IMR-90 (cell line): ENCODE data around the gene NTM. TPM values are rescaled to one million over a fixed set of nuclear protein-coding genes. Genes with fewer than 3 reads are reported as not detected.
A peak's percentile ranks its signal among the peaks of the same experiment; 100 is the strongest.

Experiments
- ATAC-seq: fragments of 200-7000 bp; cut with Tn5 transposase; 2 replicates; pipeline ENCODE4 v1.9.1; 2020; ENCODE audit warnings: low read depth, mild to moderate bottlenecking, moderate library complexity
- BruUV-seq: library from RNA; stranded (reverse); fragments of 400-500 nt; replicated peaks from 2 replicates; lab custom pipeline; 2021; lab: Mats Ljungman, UMichigan
- CTCF ChIA-PET: fragments of 300-600 bp; formaldehyde crosslinking; extraction: SDS; loops from one replicate; lab custom pipeline; 2021; ENCODE audit warnings: antibody characterized with exemption; lab: Yijun Ruan, JAX
- POLR2A ChIA-PET: fragments of 300-600 bp; sonication (Branson Sonifier 250); formaldehyde crosslinking; loops from one replicate; lab custom pipeline; 2022; ENCODE audit warnings: antibody characterized with exemption; ENCODE audit not compliant: unreplicated experiment; lab: Charles Lee
- DNase-seq: peaks from one replicate; pipeline ENCODE4 v3.0.0; 2013
- H2AFZ ChIP-seq: replicated peaks from 2 replicates; pipeline ENCODE3; 2013; ENCODE audit warnings: low read length, mild to moderate bottlenecking; ENCODE audit not compliant: poor library complexity
- H2AK5ac ChIP-seq: 2 replicates; pipeline ENCODE4 v1.6.1; 2013; ENCODE audit warnings: low read depth, low read length, inconsistent platforms
- H2AK9ac ChIP-seq: replicated peaks from 2 replicates; pipeline ENCODE3; 2013; ENCODE audit warnings: mild to moderate bottlenecking, low read depth, low read length, moderate library complexity; ENCODE audit not compliant: poor library complexity
- H2BK120ac ChIP-seq: 2 replicates; pipeline ENCODE4 v1.6.1; 2013; ENCODE audit warnings: low read depth, low read length, inconsistent platforms
- H2BK15ac ChIP-seq: 3 replicates; pipeline ENCODE4 v1.6.1; 2013; ENCODE audit warnings: low read depth, low read length, inconsistent platforms
- H2BK20ac ChIP-seq: 2 replicates; pipeline ENCODE4 v1.6.1; 2013; ENCODE audit warnings: low read depth, mild to moderate bottlenecking, inconsistent platforms, low read length, moderate library complexity
- H2BK5ac ChIP-seq: 2 replicates; pipeline ENCODE4 v1.6.1; 2013; ENCODE audit warnings: mild to moderate bottlenecking, low read depth, low read length, inconsistent platforms; ENCODE audit not compliant: poor library complexity, severe bottlenecking
- H3K14ac ChIP-seq: replicated peaks from 2 replicates; pipeline ENCODE4 v1.6.1; 2013; ENCODE audit warnings: low read depth, low read length, inconsistent platforms
- H3K18ac ChIP-seq: 2 replicates; pipeline ENCODE4 v1.6.1; 2013; ENCODE audit warnings: low read depth, low read length, control low read depth
- H3K23ac ChIP-seq: 2 replicates; pipeline ENCODE4 v1.6.1; 2013; ENCODE audit warnings: low read depth, low read length, inconsistent platforms
- H3K27ac ChIP-seq: 2 replicates; pipeline ENCODE4 v1.5.1; 2013; ENCODE audit warnings: mild to moderate bottlenecking, control low read depth, low read length; ENCODE audit not compliant: insufficient read depth
- H3K27me3 ChIP-seq: 2 replicates; pipeline ENCODE4 v1.6.1; 2013; ENCODE audit warnings: low read length; ENCODE audit not compliant: control insufficient read depth, insufficient read depth
- H3K36me3 ChIP-seq: 2 replicates; pipeline ENCODE4 v1.6.1; 2013; ENCODE audit warnings: low read length, mixed read lengths; ENCODE audit not compliant: control insufficient read depth, insufficient read depth
- H3K4ac ChIP-seq: 2 replicates; pipeline ENCODE4 v1.6.1; 2013; ENCODE audit warnings: low read depth, low read length, inconsistent platforms
- H3K4me1 ChIP-seq: 2 replicates; pipeline ENCODE4 v1.6.1; 2013; ENCODE audit warnings: low read length, mixed read lengths; ENCODE audit not compliant: control insufficient read depth, insufficient read depth
- H3K4me2 ChIP-seq: 2 replicates; pipeline ENCODE4 v1.6.1; 2013; ENCODE audit warnings: low read depth, mild to moderate bottlenecking, control low read depth, low read length, moderate library complexity
- H3K4me3 ChIP-seq: 2 replicates; pipeline ENCODE4 v1.5.1; 2013; ENCODE audit warnings: low read depth, mild to moderate bottlenecking, control low read depth, low read length, moderate library complexity; ENCODE audit not compliant: insufficient read depth
- H3K56ac ChIP-seq: 2 replicates; pipeline ENCODE4 v1.6.1; 2013; ENCODE audit warnings: low read length, inconsistent platforms; ENCODE audit not compliant: insufficient read depth; ENCODE audit errors: extremely low read depth
- H3K79me1 ChIP-seq, 2 experiments: 2 replicates each; pipeline ENCODE4 v1.6.1; 2013; ENCODE audit warnings: low read length in 2 of 2, inconsistent platforms in 1 of 2, low read depth in 1 of 2
- H3K9ac ChIP-seq: 2 replicates; pipeline ENCODE4 v1.6.1; 2013; ENCODE audit warnings: low read depth, low read length, control low read depth
- H3K9me1 ChIP-seq: 2 replicates; pipeline ENCODE4 v1.6.1; 2013; ENCODE audit warnings: low read length, inconsistent platforms; ENCODE audit not compliant: insufficient read depth
- H3K9me3 ChIP-seq: 2 replicates; pipeline ENCODE4 v1.6.1; 2013; ENCODE audit warnings: low read length; ENCODE audit not compliant: control insufficient read depth, insufficient read depth
- H4K20me1 ChIP-seq: 2 replicates; pipeline ENCODE4 v1.6.1; 2013; ENCODE audit warnings: low read length, inconsistent platforms; ENCODE audit not compliant: insufficient read depth
- H4K5ac ChIP-seq: 2 replicates; pipeline ENCODE4 v1.6.1; 2013; ENCODE audit warnings: mild to moderate bottlenecking, low read depth, low read length, control low read depth
- H4K8ac ChIP-seq, 2 experiments: 2 replicates each; pipeline ENCODE4 v1.6.1; 2013; ENCODE audit warnings: low read depth in 2 of 2, low read length in 2 of 2, control low read depth in 1 of 2, inconsistent platforms in 1 of 2
- H4K91ac ChIP-seq: 2 replicates; pipeline ENCODE4 v1.6.1; 2013; ENCODE audit warnings: low read depth, low read length, inconsistent platforms; ENCODE audit not compliant: insufficient read depth
- BHLHE40 ChIP-seq: fragments of 150-350 bp; IDR thresholded peaks from 2 replicates; pipeline ENCODE4 v1.6.1; 2016; ENCODE audit warnings: mild to moderate bottlenecking, low read depth, low read length
- CHD1 ChIP-seq: IDR thresholded peaks from 2 replicates; pipeline ENCODE4 v1.6.1; 2012; ENCODE audit warnings: low read depth, low read length, improper control_type of control experiment
- FOS ChIP-seq: fragments of 150-350 bp; IDR thresholded peaks from 2 replicates; pipeline ENCODE4 v1.6.1; 2016; ENCODE audit warnings: low read depth, low read length
- MXI1 ChIP-seq: IDR thresholded peaks from 2 replicates; pipeline ENCODE4 v1.6.1; 2012; ENCODE audit warnings: low read depth, mild to moderate bottlenecking, low read length, moderate library complexity, borderline replicate concordance
- WGBS, 2 experiments: methylation state at CpG; one replicate each; pipeline versions ENCODE4 v1.1.5 to v1.1.7; 2013; ENCODE audit warnings: missing lambda C conversion rate in 2 of 2; ENCODE audit not compliant: insufficient read length in 1 of 2; ENCODE audit errors: extremely low coverage in 2 of 2; 5-methylcytosine and 5-hydroxymethylcytosine counted together
- dilution Hi-C: fragments of 300-500 bp; cut with HindIII; formaldehyde crosslinking; loops from one replicate; pipeline ENCODE4 v1.14.3; 2018; ENCODE audit warnings: low sequenced_read_pairs; ENCODE audit not compliant: unreplicated experiment
- in situ Hi-C: fragments of 300-500 bp; cut with MboI; formaldehyde crosslinking; loops from 3 replicates; pipeline ENCODE4 v1.14.3; 2019; ENCODE audit warnings: low sequenced_read_pairs, inconsistent platforms, mixed read lengths
- intact Hi-C: fragments of 100-400 bp; cut with micrococcal nuclease; formaldehyde crosslinking; loops from 2 replicates; pipeline ENCODE4 v1.10.0; 2022
- polyA plus RNA-seq, 3 experiments: library from polyadenylated mRNA; depleted of rRNA; stranded (reverse); fragments of >200 nt; gene quantifications; 2 replicates each; pipeline ENCODE4 v1.2.3, GENCODE V29; 2012; ENCODE audit warnings: low replicate concordance in 1 of 3
- total RNA-seq: library from RNA; depleted of rRNA; stranded (reverse); fragments of >200 nt; gene quantifications from 2 replicates; pipeline ENCODE4 v1.2.3, GENCODE V29; 2012

Gene NTM
- total and polyA plus RNA-seq, 2 of the 4 experiments (the other 2 are of a cell fraction), result 19.5 to 25.5 TPM

- Histone ChIP-seq H3K23ac (no peak overlapping the region), H3K4me2 (no peak overlapping the region), H3K9me1 (peaks cover 12% of the 10 kb centered on the region; the same call in 1 of the 2 replicates), H3K4ac (peak overlapping the region; percentile 76), H3K9me3 (no peaks in the 10 kb centered on the region), H2BK20ac (peak overlapping the region; percentile 81), H2BK120ac (peak overlapping the region; percentile 85), H3K36me3 (no peaks in the 10 kb centered on the region), H3K27me3 (no peaks in the 10 kb centered on the region), H3K14ac (peak overlapping the region; percentile 59; the same call in 1 of the 2 replicates), H3K4me1 (peaks cover 17% of the 10 kb centered on the region), H4K20me1 (no peaks in the 10 kb centered on the region), H3K27ac (no peak overlapping the region), H2AK5ac (peak overlapping the region; percentile 86; the same call in 1 of the 2 replicates), H3K79me1 (no peaks in the 10 kb centered on the region), H3K9ac (no peak overlapping the region), H2BK15ac (peak overlapping the region; percentile 16; the same call in 1 of the 3 replicates), H4K8ac (peak overlapping the region in 1 of 2 experiments; percentile 2; a peak in 1 of 4 replicates), H3K4me3 (no peak overlapping the region), H3K18ac (no peak overlapping the region), H2BK5ac (no peak overlapping the region), H2AK9ac (no peak overlapping the region), H3K56ac (no peak overlapping the region), H4K91ac (no peak overlapping the region), H4K5ac (no peak overlapping the region), H2AFZ (no peak overlapping the region)
- ChIA-PET POLR2A (no interaction called here), CTCF (interaction anchor here (0.6 to 1.0 kb wide), 4 partner anchors 20 to 112 kb away, joined by 3 read pairs; no protein-coding TSS in a partner anchor)
- ATAC-seq (no peak), DNase-seq (no peak)
- intact Hi-C loops (loop anchor here (5.0 kb wide), 1 partner anchor 321 kb away; no protein-coding TSS in a partner anchor), dilution Hi-C loops (no loop called here), in situ Hi-C loops (loop anchor here (5.0 kb wide), 1 partner anchor 381 kb away; no protein-coding TSS in a partner anchor)
- 97% methylated on average over 10 of the region's 12 CpGs; no CpG with 5 or more reads in 1 of the 2 experiments for WGBS, 2 experiments
- TF ChIP-seq FOS (no peak), MXI1 (no peak), BHLHE40 (no peak), CHD1 (no peak)
- no TSS peak for BruUV-seq
Measured at GRCh38 chr11:131746201-131746600, 375.8 kb downstream of the NTM start.
